ENCODE results near the gene C2orf49. TPM values are rescaled to one million over a fixed set of nuclear protein-coding genes. Genes with fewer than 3 reads are reported as not detected.
A peak's percentile ranks its signal among the peaks of the same experiment; 100 is the strongest.

The C2orf49 gene
- total and polyA plus RNA-seq, 2 experiments from 2014 or later = 19.2 to 37.9 TPM

DNA sequence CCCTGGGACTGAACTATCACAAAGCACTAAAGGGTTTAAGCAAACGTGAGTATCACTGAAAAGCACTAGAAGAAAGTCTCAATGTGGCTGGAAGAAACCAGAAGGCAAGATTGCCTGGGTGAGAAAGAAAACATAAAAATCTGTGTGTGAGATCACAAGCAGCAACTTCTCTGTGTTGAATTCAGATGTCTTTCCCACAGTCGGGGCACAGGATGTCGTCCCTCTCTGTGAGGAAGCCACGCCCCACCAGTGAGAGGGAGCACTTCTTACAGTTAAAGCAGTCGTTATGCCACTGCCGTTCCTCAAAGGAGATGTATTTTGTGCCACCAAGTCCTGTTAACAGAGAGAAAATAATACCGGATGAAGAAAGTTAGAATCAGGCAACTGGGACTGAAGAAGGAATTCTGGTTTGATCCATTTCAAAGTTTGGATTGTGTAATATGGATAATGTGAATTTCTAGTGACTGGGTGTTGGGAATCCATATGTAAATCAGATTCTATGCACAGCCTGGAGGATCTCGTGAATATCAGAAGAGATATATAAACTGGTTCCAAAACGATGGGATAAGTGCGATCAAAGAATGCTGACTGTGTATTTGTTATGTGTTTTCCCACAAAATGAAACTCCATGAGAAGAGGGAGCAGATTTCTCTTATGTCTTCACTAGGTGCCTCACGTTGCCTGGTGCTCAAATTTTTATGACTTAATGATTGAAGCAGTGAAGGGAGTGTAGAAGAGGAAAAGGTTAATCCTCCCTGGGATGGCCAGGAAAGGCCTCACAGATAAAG is 24.0 kb downstream of the C2orf49 start:
- H3K27me3 ChIP-seq = no peaks in the 10 kb centered on the region
- DNase-seq (ENCODE audit: low read depth in 1 of 2, low spot score in 1 of 2) = no peak
- H3K9me3 ChIP-seq (ENCODE audit: low read depth) = no peaks in the 10 kb centered on the region
- H3K4me1 ChIP-seq (ENCODE audit: low read depth) = no peaks in the 10 kb centered on the region
- no peak for TF ChIP-seq CTCF (IDR thresholded peaks at IDR 0.05; ENCODE audit: low read depth, low read length)
- peak overlapping the region; percentile 86 for H3K27ac ChIP-seq
- H3K4me3 ChIP-seq = no peak overlapping the region
- peaks cover 78% of the 10 kb centered on the region for H3K36me3 ChIP-seq

DNA sequence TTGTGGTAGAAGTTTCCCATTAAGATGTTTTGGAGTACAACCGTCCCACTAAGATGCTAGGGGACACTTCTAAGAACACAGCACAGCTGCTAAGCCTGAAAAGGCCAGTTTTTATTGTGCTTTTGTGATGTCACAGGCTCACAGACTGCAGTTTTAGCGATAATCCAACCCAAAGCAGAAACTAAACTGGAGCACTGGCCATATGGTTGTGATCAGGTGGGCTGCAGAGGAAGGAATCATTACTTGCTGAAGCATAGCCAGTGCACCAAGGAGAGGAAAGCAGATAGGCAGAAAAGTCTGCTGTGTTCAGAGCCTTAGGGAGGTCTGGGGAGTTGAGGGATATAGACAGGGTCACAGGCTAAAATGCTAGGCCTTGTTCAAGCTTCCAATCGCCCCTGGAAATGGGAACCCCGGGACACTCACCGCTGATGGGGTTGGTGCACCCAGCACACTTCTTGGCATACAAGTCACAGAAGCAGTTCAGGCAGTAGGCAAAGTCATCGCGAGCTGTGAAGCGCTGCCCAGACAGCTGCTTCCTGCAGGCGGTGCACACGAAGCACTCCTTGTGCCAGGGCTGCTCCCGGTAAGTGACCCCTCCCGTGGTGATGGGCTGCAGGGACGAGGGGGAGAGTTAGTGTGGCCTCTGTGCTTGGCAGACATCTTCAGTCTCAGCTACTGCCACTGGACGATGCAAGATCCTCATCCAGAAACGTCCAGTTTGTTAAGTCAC is 25.7 kb downstream of the C2orf49 start:
- H3K4me1 ChIP-seq (ENCODE audit: low read depth) = no peaks in the 10 kb centered on the region
- no peak overlapping the region for H3K4me3 ChIP-seq
- no peak for TF ChIP-seq CTCF (IDR thresholded peaks at IDR 0.05; ENCODE audit: low read depth, low read length)
- no peaks in the 10 kb centered on the region for H3K9me3 ChIP-seq (ENCODE audit: low read depth)
- no peak for DNase-seq (ENCODE audit: low read depth in 1 of 2, low spot score in 1 of 2)
- H3K27me3 ChIP-seq = no peaks in the 10 kb centered on the region
- peaks cover 92% of the 10 kb centered on the region for H3K36me3 ChIP-seq
- H3K27ac ChIP-seq = peak overlapping the region; percentile 86

- Histone ChIP-seq H3K27ac (peak overlapping the region; percentile 34), H3K36me3 (peaks cover 91% of the 10 kb centered on the region), H3K4me3 (no peak overlapping the region), H3K9me3 (ENCODE audit: low read depth) (no peaks in the 10 kb centered on the region), H3K4me1 (ENCODE audit: low read depth) (no peaks in the 10 kb centered on the region), H3K27me3 (no peaks in the 10 kb centered on the region)
- DNase-seq (ENCODE audit: low read depth in 1 of 2, low spot score in 1 of 2) = no peak
- no peak for TF ChIP-seq CTCF (IDR thresholded peaks at IDR 0.05; ENCODE audit: low read depth, low read length)
These were observed 27.2 kb downstream of the C2orf49 start for GRCh38 chr2:105364436-105365139.

DNA sequence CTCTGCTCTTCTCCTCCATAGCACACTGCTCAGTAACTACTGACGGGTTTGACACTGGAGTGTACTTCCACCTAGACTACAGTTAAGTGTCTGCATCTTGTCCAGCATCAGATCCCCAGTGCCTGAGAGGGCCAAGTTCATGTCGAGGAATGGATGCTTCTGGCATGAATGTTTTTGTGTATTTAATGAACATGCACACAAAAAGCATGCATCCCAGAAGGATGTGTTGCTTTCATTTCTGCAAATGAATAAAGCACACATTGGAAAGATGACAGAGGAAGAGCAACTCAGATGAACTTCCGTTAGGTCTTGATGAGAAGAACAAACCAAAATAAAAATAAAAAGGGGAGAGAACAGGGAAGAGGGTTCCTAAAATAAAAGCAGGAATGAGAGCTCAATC is 27.9 kb downstream of the C2orf49 start:
- Histone ChIP-seq H3K27me3 (no peaks in the 10 kb centered on the region), H3K4me1 (ENCODE audit: low read depth) (no peaks in the 10 kb centered on the region), H3K27ac (peak overlapping the region; percentile 34), H3K36me3 (peaks cover 88% of the 10 kb centered on the region), H3K4me3 (no peak overlapping the region), H3K9me3 (ENCODE audit: low read depth) (no peaks in the 10 kb centered on the region)
- no peak for DNase-seq (ENCODE audit: low read depth in 1 of 2, low spot score in 1 of 2)
- no peak for TF ChIP-seq CTCF (IDR thresholded peaks at IDR 0.05; ENCODE audit: low read depth, low read length)

DNA sequence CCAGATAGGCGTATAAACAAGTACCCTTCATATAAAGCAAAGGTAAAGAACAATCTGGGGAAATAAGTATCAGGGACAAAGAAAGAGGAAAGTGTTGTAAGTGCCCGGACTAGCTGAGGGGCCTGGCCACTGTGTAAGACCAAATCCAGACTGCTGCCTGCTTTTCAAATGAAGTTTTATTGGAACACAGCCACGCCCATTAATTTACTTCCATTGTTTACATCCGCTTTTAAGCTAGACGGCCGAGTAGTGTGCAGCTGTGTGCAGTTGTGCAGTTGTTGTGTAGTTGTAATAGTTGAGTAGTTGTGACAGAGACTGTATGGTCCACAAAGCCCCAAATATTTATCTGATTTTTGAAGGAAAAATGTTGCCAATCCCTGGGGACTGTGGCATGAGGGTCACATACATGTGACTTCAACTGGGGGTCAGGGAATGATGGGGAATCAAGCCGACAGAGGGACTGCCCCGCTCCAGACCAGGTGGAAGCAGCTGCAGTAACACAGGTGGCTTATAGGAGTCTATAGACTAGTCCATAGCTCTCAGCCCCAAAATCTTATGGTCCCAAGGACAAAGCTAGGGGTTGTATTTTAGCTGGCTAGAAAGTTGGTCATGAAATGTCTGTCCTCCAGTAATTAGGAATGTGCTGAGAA is 31.5 kb downstream of the C2orf49 start:
- H3K27ac ChIP-seq = peak overlapping the region; percentile 61
- H3K27me3 ChIP-seq = no peaks in the 10 kb centered on the region
- peaks cover 86% of the 10 kb centered on the region for H3K36me3 ChIP-seq

More for the DNA sequence above, 31.5 kb downstream of the C2orf49 start:
- TF ChIP-seq CTCF (IDR thresholded peaks at IDR 0.05; ENCODE audit: low read depth, low read length) = no peak
- Histone ChIP-seq H3K9me3 (ENCODE audit: low read depth) (no peaks in the 10 kb centered on the region), H3K4me3 (no peak overlapping the region), H3K4me1 (ENCODE audit: low read depth) (peaks cover 4% of the 10 kb centered on the region)
- no peak for DNase-seq (ENCODE audit: low read depth in 1 of 2, low spot score in 1 of 2)

Data from cardiac muscle cell (in vitro differentiated cells and primary cell).